ENCODE results near the gene IGFBP1.
A peak's percentile ranks its signal among the peaks of the same experiment; 100 is the strongest.

The IGFBP1 gene

GRCh38 chr7:45881280-45881758, 7.0 kb upstream of the IGFBP1 start:
- DNase-seq (ENCODE audit: low spot score), result no peak

- no peak for DNase-seq (ENCODE audit: low spot score)
Observed at GRCh38 chr7:45881759-45882464, 6.4 kb upstream of the IGFBP1 start.

GRCh38 chr7:45882465-45882810, 5.8 kb upstream of the IGFBP1 start:
- DNase-seq (ENCODE audit: low spot score), result no peak

GRCh38 chr7:45884136-45884535, 4.2 kb upstream of the IGFBP1 start:
- no peak for DNase-seq (ENCODE audit: low spot score)

GRCh38 chr7:45885264-45885882, 2.9 kb upstream of the IGFBP1 start:
- no peak for DNase-seq (ENCODE audit: low spot score)

- DNase-seq (ENCODE audit: low spot score), result no peak
Observed at GRCh38 chr7:45886931-45887667, 1.2 kb upstream of the IGFBP1 start.

GRCh38 chr7:45888993-45889366, 692 bp downstream of the IGFBP1 start:
- DNase-seq (ENCODE audit: low spot score), result no peak

- DNase-seq (ENCODE audit: low spot score), result no peak
Observed at GRCh38 chr7:45889367-45890067, 1.2 kb downstream of the IGFBP1 start.

- DNase-seq (ENCODE audit: low spot score), result no peak
Observed at GRCh38 chr7:45890125-45890901, 2.0 kb downstream of the IGFBP1 start.

GRCh38 chr7:45890902-45891461, 2.7 kb downstream of the IGFBP1 start:
- peak; percentile 7 for DNase-seq (ENCODE audit: low spot score)

GRCh38 chr7:45891462-45892402, 3.4 kb downstream of the IGFBP1 start:
- no peak for DNase-seq (ENCODE audit: low spot score)

GRCh38 chr7:45892407-45893035, 4.2 kb downstream of the IGFBP1 start:
- DNase-seq (ENCODE audit: low spot score), result no peak

- no peak for DNase-seq (ENCODE audit: low spot score)
Observed at GRCh38 chr7:45893374-45893995, 5.2 kb downstream of the IGFBP1 start.

- DNase-seq (ENCODE audit: low spot score), result no peak
Observed at GRCh38 chr7:45893996-45894664, 5.8 kb downstream of the IGFBP1 start.

GRCh38 chr7:45894665-45895062, 6.4 kb downstream of the IGFBP1 start:
- DNase-seq (ENCODE audit: low spot score), result no peak

GRCh38 chr7:45897042-45897690, 8.9 kb downstream of the IGFBP1 start:
- DNase-seq (ENCODE audit: low spot score), result no peak

GRCh38 chr7:45898222-45898621, 9.9 kb downstream of the IGFBP1 start:
- no peak for DNase-seq (ENCODE audit: low spot score)

GRCh38 chr7:45901566-45901965, 13.3 kb downstream of the IGFBP1 start:
- no peak for DNase-seq (ENCODE audit: low spot score)

Measured in hematopoietic multipotent progenitor cell treated with erythropoietin and hydrocortisone succinate and interleukin-3 and kit ligand, for 15 days (in vitro differentiated cells).